Psoas muscle (tissue), 8 donors: Measurements from ENCODE around the gene CADM1. TPM values are rescaled to one million over a fixed set of nuclear protein-coding genes. Genes with fewer than 3 reads are reported as not detected.

ENCODE experiments used
- ATAC-seq, 4 donors: fragments of 200-7000 bp; cut with Tn5 transposase; one replicate each; pipeline ENCODE4 v1.9.1; 2020; ENCODE audit warnings: moderate library complexity in 3 of 4, mild to moderate bottlenecking in 2 of 4
- DNase-seq, 2 donors: peaks; one replicate each; pipeline ENCODE4 v3.0.0-alpha.2; 2020
- H3K27ac ChIP-seq: fragments of 200-600 bp; one replicate; pipeline ENCODE4 v1.8.0; 2022
- H3K27me3 ChIP-seq, 3 donors: fragments of 200-600 bp in 1 of 3; one replicate each; pipeline versions ENCODE4 v1.6.1 to v1.8.0; 2013 to 2022; ENCODE audit warnings: low read length in 2 of 3, mild to moderate bottlenecking in 2 of 3, moderate library complexity in 1 of 3; ENCODE audit not compliant: insufficient read depth in 3 of 3
- H3K36me3 ChIP-seq, 2 donors: fragments of 200-600 bp in 1 of 2; one replicate each; pipeline versions ENCODE4 v1.6.1 to v1.8.0; 2013 to 2022; ENCODE audit warnings: low read depth in 1 of 2, mild to moderate bottlenecking in 1 of 2, moderate library complexity in 1 of 2; ENCODE audit not compliant: insufficient read depth in 1 of 2
- H3K4me1 ChIP-seq: fragments of 200-600 bp; one replicate; pipeline ENCODE4 v1.8.0; 2022
- H3K4me3 ChIP-seq: fragments of 200-600 bp; one replicate; pipeline ENCODE4 v1.8.0; 2022; ENCODE audit warnings: mild to moderate bottlenecking
- H3K9me3 ChIP-seq: fragments of 200-600 bp; one replicate; pipeline ENCODE4 v1.8.0; 2022
- CTCF ChIP-seq: fragments of 200-600 bp; IDR thresholded peaks from one replicate; pipeline ENCODE4 v1.8.0; 2022; ENCODE audit warnings: antibody characterized with exemption
- WGBS, 3 donors: extraction: QIAGEN DNeasy Blood & Tissue Kit; methylation state at CpG; one replicate each; pipeline versions ENCODE4 v1.1.6 to v1.1.7; 2013; 5-methylcytosine and 5-hydroxymethylcytosine counted together
- intact Hi-C, 2 donors: fragments of 100-400 bp; cut with DNase I; formaldehyde crosslinking; loops; one replicate each; pipeline versions ENCODE4 v1.11.0 to v1.14.2; 2022
- polyA plus RNA-seq, 3 donors: library from polyadenylated mRNA; stranded (reverse); fragments of 200-250 nt; gene quantifications; one replicate each; pipeline ENCODE4 v1.2.3, GENCODE V29; 2013
- total RNA-seq, 4 donors: library from RNA; stranded (reverse); fragmentation: NEBNext Ultra II Directional in 2 of 4; extraction: Animal tissue kit (Norgen Biotek cat#: 25700) in 2 of 4; gene quantifications; one replicate each; pipeline versions ENCODE4 v1.2.1 to v1.2.4, GENCODE V29; 2021 to 2023
- donor health status: healthy with polysubstance abuse.
- donor health status: DM: no; HTN: no; CAD: no; lungs with moderate emphysema.
- donor health status: Bipolar disorder and iron deficiency.
- donor health status: healthy.
- donor health status: DM: yes; HTN: yes; CAD: no.
- donor health status: DM: no; HTN: no; CAD: no.
- donor health status: DM: no; HTN: no; CAD: no.
- donor health status: DM: yes; HTN: yes; CAD: no.

Gene CADM1
- total and polyA plus RNA-seq, 7 donors, result 3.1 to 12.4 (median 9.5) TPM

GRCh38 chr11:115244296-115244695, 259.9 kb downstream of the CADM1 start:
- Histone ChIP-seq H3K4me1 (no peaks in the 10 kb centered on the region), H3K27ac (no peak overlapping the region), H3K9me3 (no peaks in the 10 kb centered on the region), H3K36me3 (no peaks in the 10 kb centered on the region), H3K27me3 (no peaks in the 10 kb centered on the region), H3K4me3 (no peak overlapping the region)
- DNase-seq, result no peak
- TF ChIP-seq CTCF, result no peak
- WGBS, 3 donors, result 71 to 86% (median 76%) methylated on average over 5 of the region's 5 CpGs
- intact Hi-C loops, result no loop called here
- no peak for ATAC-seq

GRCh38 chr11:115242982-115243381, 261.2 kb downstream of the CADM1 start:
- H3K36me3 ChIP-seq, result no peaks in the 10 kb centered on the region
- intact Hi-C loops, result no loop called here
- H3K27me3 ChIP-seq, result no peaks in the 10 kb centered on the region
- H3K4me3 ChIP-seq, result no peak overlapping the region
- H3K4me1 ChIP-seq, result no peaks in the 10 kb centered on the region
- ATAC-seq (no peak), DNase-seq (no peak)
- no peaks in the 10 kb centered on the region for H3K9me3 ChIP-seq
- no peak for TF ChIP-seq CTCF
- H3K27ac ChIP-seq, result no peak overlapping the region
- WGBS, 3 donors, result 97 to 100% (median 100%) methylated on average over 1 of the region's 1 CpG

- no peaks in the 10 kb centered on the region for H3K9me3 ChIP-seq
- intact Hi-C loops, result no loop called here
- ATAC-seq (no peak), DNase-seq (no peak)
- H3K27ac ChIP-seq, result no peak overlapping the region
- no peak for TF ChIP-seq CTCF
- H3K4me1 ChIP-seq, result no peaks in the 10 kb centered on the region
- 59 to 66% (median 64%) methylated on average over 4 of the region's 4 CpGs for WGBS, 3 donors
- no peaks in the 10 kb centered on the region for H3K36me3 ChIP-seq
- no peaks in the 10 kb centered on the region for H3K27me3 ChIP-seq
- no peak overlapping the region for H3K4me3 ChIP-seq
These were observed 262.3 kb downstream of the CADM1 start for GRCh38 chr11:115241899-115242298.

- WGBS, 3 donors, result 86 to 90% (median 87%) methylated on average over 2 of the region's 2 CpGs
- H3K4me3 ChIP-seq, result no peak overlapping the region
- no peaks in the 10 kb centered on the region for H3K36me3 ChIP-seq
- no peaks in the 10 kb centered on the region for H3K27me3 ChIP-seq
- intact Hi-C loops, result no loop called here
- H3K27ac ChIP-seq, result no peak overlapping the region
- no peaks in the 10 kb centered on the region for H3K4me1 ChIP-seq
- no peak for DNase-seq
- no peaks in the 10 kb centered on the region for H3K9me3 ChIP-seq
- TF ChIP-seq CTCF, result no peak
- ATAC-seq, result no peak
These were observed 265.4 kb downstream of the CADM1 start for GRCh38 chr11:115238791-115239190.

GRCh38 chr11:115238086-115238485, 266.1 kb downstream of the CADM1 start:
- H3K36me3 ChIP-seq, result no peaks in the 10 kb centered on the region
- H3K27me3 ChIP-seq, result no peaks in the 10 kb centered on the region
- H3K27ac ChIP-seq, result no peak overlapping the region
- no peaks in the 10 kb centered on the region for H3K9me3 ChIP-seq
- ATAC-seq, result no peak
- WGBS, 3 donors, result 83 to 84% (median 83%) methylated on average over 4 of the region's 4 CpGs
- no peak for TF ChIP-seq CTCF
- no peak overlapping the region for H3K4me3 ChIP-seq
- DNase-seq, result no peak
- intact Hi-C loops, result no loop called here
- H3K4me1 ChIP-seq, result no peaks in the 10 kb centered on the region
